SH-SY5Y (cell line): ENCODE measurements around the gene CNOT3.

ENCODE experiments used
- GATA2 ChIP-seq: IDR thresholded peaks from 2 replicates; pipeline ENCODE4 v1.6.1; 2011; ENCODE audit warnings: mild to moderate bottlenecking, low read depth, low read length
- GATA3 ChIP-seq: IDR thresholded peaks from 2 replicates; pipeline ENCODE4 v1.6.1; 2011; ENCODE audit warnings: low read depth, mild to moderate bottlenecking, low read length, moderate library complexity

Gene CNOT3

GRCh38 chr19:54164369-54165068 lies 27.0 kb downstream of the CNOT3 start:
- TF ChIP-seq GATA2, result no peak
- no peak for TF ChIP-seq GATA3

GRCh38 chr19:54165222-54165621 lies 27.7 kb downstream of the CNOT3 start:
- no peak for TF ChIP-seq GATA2
- no peak for TF ChIP-seq GATA3

- TF ChIP-seq GATA3 (no peak), GATA2 (no peak)
These were observed 30.8 kb downstream of the CNOT3 start for GRCh38 chr19:54168174-54168917.

- no peak for TF ChIP-seq GATA3
- TF ChIP-seq GATA2, result no peak
These were observed 31.7 kb downstream of the CNOT3 start for GRCh38 chr19:54169149-54169740.

GRCh38 chr19:54172471-54173358 lies 35.2 kb downstream of the CNOT3 start, which contains the start of gene TMC4:
TSS of gene TMC4 (minus strand) at chr19:54173160. CDS start at chr19:54173117, 43 bp downstream.
- TF ChIP-seq GATA2 (no peak), GATA3 (no peak)

GRCh38 chr19:54173359-54173699 lies 35.8 kb downstream of the CNOT3 start:
- TF ChIP-seq GATA2 (no peak), GATA3 (no peak)

- no peak for TF ChIP-seq GATA3
- TF ChIP-seq GATA2, result no peak
These were observed 36.6 kb downstream of the CNOT3 start for GRCh38 chr19:54173951-54174834.

GRCh38 chr19:54178581-54179261 lies 41.2 kb downstream of the CNOT3 start:
- TF ChIP-seq GATA2 (no peak), GATA3 (no peak)

GRCh38 chr19:54179262-54179852 lies 41.8 kb downstream of the CNOT3 start:
- no peak for TF ChIP-seq GATA2
- no peak for TF ChIP-seq GATA3

- TF ChIP-seq GATA2, result no peak
- no peak for TF ChIP-seq GATA3
These were observed 42.4 kb downstream of the CNOT3 start for GRCh38 chr19:54179921-54180461.

- no peak for TF ChIP-seq GATA3
- no peak for TF ChIP-seq GATA2
These were observed 43.1 kb downstream of the CNOT3 start for GRCh38 chr19:54180691-54181091.

GRCh38 chr19:54183431-54183830 lies 45.9 kb downstream of the CNOT3 start:
- TF ChIP-seq GATA2 (no peak), GATA3 (no peak)

- no peak for TF ChIP-seq GATA2
- no peak for TF ChIP-seq GATA3
These were observed 48.8 kb downstream of the CNOT3 start for GRCh38 chr19:54186351-54186750.
